ENCODE data around the gene TMPO. TPM values are rescaled to one million over a fixed set of nuclear protein-coding genes. Genes with fewer than 3 reads are reported as not detected.
"Not testable (repeated sequence)": the region's sequence is repeated elsewhere in the genome, so short reads cannot be mapped to it uniquely, and the experiment has no call there.

Gene TMPO, protein sequence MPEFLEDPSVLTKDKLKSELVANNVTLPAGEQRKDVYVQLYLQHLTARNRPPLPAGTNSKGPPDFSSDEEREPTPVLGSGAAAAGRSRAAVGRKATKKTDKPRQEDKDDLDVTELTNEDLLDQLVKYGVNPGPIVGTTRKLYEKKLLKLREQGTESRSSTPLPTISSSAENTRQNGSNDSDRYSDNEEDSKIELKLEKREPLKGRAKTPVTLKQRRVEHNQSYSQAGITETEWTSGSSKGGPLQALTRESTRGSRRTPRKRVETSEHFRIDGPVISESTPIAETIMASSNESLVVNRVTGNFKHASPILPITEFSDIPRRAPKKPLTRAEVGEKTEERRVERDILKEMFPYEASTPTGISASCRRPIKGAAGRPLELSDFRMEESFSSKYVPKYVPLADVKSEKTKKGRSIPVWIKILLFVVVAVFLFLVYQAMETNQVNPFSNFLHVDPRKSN
- total RNA-seq = 100 to 1,000 TPM; 294 to 438 TPM

DNA sequence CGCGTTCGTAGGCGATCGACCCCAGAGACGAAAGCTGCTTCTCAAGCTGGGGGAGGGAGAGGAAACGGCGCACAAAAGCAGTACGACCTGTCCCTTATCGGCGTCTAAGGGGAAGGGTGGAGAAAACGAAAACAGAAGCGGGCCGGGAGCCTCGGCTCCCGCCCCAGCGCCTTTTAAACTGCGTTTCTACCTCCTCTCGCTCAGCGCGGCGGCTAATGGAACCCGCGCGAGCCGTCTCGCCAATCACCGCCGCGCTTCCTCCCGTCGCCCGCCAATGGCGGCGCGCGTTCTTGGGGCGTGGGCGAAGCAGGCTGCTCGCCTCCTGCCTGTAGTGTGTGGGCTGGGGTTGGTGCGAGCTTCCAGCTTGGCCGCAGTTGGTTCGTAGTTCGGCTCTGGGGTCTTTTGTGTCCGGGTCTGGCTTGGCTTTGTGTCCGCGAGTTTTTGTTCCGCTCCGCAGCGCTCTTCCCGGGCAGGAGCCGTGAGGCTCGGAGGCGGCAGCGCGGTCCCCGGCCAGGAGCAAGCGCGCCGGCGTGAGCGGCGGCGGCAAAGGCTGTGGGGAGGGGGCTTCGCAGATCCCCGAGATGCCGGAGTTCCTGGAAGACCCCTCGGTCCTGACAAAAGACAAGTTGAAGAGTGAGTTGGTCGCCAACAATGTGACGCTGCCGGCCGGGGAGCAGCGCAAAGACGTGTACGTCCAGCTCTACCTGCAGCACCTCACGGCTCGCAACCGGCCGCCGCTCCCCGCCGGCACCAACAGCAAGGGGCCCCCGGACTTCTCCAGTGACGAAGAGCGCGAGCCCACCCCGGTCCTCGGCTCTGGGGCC is at the start of gene TMPO:
TSS of gene TMPO (plus strand) at position 304 of the 824 bp plus-strand sequence. CDS start at position 582, 278 bp downstream.
- DNase-seq (ENCODE audit: low spot score in 2 of 2) (peak; percentile 97 to 98), ATAC-seq (peak; percentile 86 to 87)
- Mint-ChIP-seq H3K36me3 (peaks cover 37 to 43% of the 10 kb centered on the region in 2 donors), H3K9me3 (no peaks in the 10 kb centered on the region), H3K27ac (peak within 1 kb of the TSS; percentile 95 to 99)

- Mint-ChIP-seq H3K27ac (no peak overlapping the region), H3K9me3 (no peaks in the 10 kb centered on the region), H3K36me3 (no peaks in the 10 kb centered on the region)
- DNase-seq (ENCODE audit: low spot score in 2 of 2) = no peak
- ATAC-seq = peak in 1 of 2 donors; percentile 46
Measured at GRCh38 chr12:98465950-98466602, 49.3 kb upstream of the TMPO start.

DNA sequence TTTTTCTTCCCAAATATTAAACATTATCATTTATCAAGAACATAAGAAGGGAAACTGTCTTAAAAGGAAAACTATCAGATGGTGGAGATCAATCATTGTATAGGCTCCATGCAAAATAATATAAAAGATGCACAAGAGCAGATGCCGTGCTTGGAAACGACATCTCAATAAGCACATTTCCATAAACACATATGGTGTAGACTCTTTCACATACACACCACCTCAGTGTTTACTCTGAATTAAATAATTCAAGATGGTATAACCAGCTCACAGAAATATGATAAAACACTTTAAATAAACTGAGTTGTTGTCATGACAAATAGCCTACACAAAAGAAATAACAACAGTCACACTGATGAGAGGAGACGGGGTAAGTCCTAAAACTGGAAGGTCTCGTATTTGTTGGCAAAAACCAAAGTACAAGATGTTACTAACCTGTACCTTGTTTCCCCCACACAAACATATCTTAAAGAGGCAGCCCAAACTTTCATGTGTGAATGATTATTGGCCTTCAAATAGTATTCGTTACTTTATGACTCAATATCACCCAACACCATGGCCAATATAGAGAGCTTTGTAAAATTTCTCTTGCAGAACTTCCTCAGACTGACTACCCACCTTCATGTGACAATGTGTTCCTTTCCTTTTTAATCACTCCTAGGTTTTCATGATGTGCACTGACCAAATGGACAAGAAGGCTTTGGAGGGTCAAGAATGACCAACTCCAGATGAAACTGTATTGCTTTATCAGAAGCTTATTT is 48.6 kb upstream of the TMPO start:
- ATAC-seq (peak in 1 of 2 donors; percentile 70), DNase-seq (ENCODE audit: low spot score in 2 of 2) (no peak)
- no peaks in the 10 kb centered on the region for H3K36me3 Mint-ChIP-seq
- no peak overlapping the region for H3K27ac Mint-ChIP-seq
- H3K9me3 Mint-ChIP-seq = no peaks in the 10 kb centered on the region

DNA sequence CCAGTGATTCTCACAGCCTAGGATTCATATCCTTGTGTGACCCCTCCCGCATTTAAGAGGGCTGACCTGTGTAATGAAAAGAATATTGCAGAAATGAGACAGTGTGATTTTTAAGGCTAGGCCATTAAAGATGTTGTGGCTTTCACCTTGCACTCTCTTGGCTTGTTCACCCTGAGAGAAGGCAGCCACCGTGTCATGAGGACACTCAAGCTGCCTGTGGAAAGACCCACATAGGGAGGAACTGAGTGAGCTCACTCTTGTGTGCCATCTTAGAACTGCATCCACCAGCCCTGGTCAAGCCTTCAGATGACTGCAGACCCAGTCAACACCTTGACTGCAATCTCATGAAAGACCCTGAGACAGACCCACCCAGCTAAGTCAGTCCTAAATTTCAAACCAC is 46.3 kb upstream of the TMPO start:
- H3K9me3 Mint-ChIP-seq = no peaks in the 10 kb centered on the region
- DNase-seq (ENCODE audit: low spot score in 2 of 2) (no peak), ATAC-seq (no peak)
- H3K36me3 Mint-ChIP-seq = no peaks in the 10 kb centered on the region
- H3K27ac Mint-ChIP-seq = no peak overlapping the region

DNA sequence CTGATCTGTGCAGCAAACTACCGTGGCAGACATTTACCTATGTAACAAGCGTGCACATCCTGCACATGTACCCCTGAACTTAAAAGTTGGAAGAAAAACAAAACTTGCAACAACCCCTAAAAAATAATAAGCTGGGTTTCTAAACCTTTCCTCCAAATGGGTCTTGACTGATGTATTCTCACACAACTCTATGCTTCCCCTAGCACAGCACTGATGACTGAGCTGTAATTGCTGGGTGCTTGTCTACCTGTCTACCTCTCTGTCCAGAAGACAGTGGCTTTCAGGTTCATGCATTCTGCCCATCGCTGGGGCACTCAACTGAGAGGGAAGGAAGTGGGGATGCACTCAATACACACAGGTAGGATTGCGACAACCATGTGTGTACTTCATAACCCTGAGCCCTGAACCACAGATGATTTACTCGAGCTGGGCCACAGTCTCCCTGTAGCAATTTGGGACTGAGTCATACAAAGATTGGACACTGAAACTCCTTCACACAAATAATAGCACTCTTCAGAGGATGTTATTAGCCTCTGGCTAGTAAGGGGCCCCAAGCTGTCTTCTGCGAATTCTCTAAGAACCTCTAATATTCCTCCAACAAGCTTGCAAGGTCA is 44.8 kb upstream of the TMPO start:
- no peak for DNase-seq (ENCODE audit: low spot score in 2 of 2)
- no peaks in the 10 kb centered on the region for H3K9me3 Mint-ChIP-seq
- no peaks in the 10 kb centered on the region for H3K36me3 Mint-ChIP-seq
- ATAC-seq = no peak
- no peak overlapping the region for H3K27ac Mint-ChIP-seq

DNA sequence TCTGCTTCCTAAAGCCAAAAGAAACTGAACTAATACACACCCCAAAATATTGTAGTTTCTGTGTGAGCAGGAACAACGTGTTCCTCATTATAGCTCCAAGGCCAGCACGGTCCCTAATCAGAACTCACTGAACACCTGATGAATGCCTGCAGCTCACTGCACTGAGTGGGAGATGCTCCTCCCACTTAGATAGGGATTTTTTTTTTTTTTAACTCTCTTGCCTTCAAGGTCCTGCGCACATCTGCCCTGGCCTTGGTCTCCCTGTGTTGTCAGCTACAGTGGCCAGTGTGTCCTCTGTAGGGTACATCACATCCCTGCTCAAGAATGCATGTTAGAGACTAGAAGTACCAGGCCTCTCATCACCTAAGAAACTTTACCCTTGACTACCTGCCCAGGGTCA is 44.3 kb upstream of the TMPO start:
- Mint-ChIP-seq H3K27ac (no peak overlapping the region), H3K9me3 (no peaks in the 10 kb centered on the region), H3K36me3 (no peaks in the 10 kb centered on the region)
- ATAC-seq (no peak), DNase-seq (ENCODE audit: low spot score in 2 of 2) (no peak)

DNA sequence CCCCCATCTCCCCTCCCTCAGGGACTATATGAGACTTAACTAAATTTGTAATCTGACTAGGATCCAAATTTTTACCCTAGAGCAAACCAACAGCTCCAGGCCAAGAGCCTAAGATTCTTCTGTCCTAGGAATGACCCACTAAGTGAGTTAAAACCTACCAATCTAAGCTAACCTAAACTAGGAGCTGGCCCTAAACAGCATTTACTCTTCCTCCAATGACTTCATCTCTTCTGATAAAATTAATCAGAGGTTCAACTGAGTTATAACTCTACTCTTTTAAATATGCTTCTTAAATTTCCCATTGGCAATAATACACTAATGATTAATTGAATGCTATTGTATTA is 39.9 kb upstream of the TMPO start:
- no peak for ATAC-seq
- DNase-seq (ENCODE audit: low spot score in 2 of 2) = no peak
- Mint-ChIP-seq H3K27ac (no peak overlapping the region), H3K9me3 (peaks cover 0 to 4% of the 10 kb centered on the region in 2 donors), H3K36me3 (no peaks in the 10 kb centered on the region)

DNA sequence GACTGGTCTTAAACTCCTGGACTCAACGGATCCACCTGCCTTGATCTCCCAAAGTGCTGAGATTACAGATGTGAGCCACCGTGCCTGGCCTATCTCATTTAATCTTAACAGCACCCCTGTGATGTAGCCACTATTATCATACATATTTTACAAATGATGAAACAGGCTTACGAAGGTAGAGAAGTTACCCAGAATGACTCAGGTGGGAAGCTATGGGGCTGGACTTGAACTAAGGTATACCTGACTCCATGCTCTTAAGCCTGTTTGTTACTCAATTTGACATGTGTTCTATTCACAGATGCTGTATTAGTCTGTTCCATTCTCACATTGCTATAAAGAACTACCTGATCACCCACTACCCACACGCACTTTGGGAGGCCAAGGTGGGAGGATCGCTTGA is 36.8 kb upstream of the TMPO start:
- no peak overlapping the region for H3K27ac Mint-ChIP-seq
- DNase-seq (ENCODE audit: low spot score in 2 of 2) (no peak), ATAC-seq (no peak)
- peaks cover 0 to 4% of the 10 kb centered on the region in 2 donors for H3K9me3 Mint-ChIP-seq
- H3K36me3 Mint-ChIP-seq = no peaks in the 10 kb centered on the region

- Mint-ChIP-seq H3K9me3 (no peaks in the 10 kb centered on the region), H3K27ac (no peak overlapping the region), H3K36me3 (no peaks in the 10 kb centered on the region)
- DNase-seq (ENCODE audit: low spot score in 2 of 2) (no peak), ATAC-seq (no peak)
Measured at GRCh38 chr12:98483621-98484503, 31.5 kb upstream of the TMPO start.

- Mint-ChIP-seq H3K27ac (no peak overlapping the region), H3K9me3 (no peaks in the 10 kb centered on the region), H3K36me3 (no peaks in the 10 kb centered on the region)
- DNase-seq (ENCODE audit: low spot score in 2 of 2) (no peak), ATAC-seq (no peak)
Measured at GRCh38 chr12:98485792-98486340, 29.5 kb upstream of the TMPO start.

DNA sequence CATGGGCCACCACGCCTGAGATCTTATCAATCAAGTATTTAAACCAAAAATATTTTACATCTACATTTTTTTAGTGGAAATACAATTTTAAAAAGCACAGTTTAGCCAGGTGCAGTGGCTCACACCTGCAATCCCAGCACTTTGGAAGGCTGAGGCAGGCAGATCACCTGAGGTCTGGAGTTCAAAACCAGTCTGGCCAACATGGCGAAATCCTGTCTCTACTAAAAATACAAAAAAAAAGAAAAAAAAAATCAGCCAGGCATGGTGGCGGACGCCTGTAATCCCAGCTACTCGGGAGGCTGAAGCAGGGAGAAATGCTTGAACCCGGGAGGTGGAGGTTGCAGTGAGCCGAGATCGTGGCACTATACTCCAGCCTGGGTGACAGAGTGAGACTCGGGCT is 27.0 kb upstream of the TMPO start:
- H3K36me3 Mint-ChIP-seq; ATAC-seq; DNase-seq (ENCODE audit: low spot score in 2 of 2); H3K27ac Mint-ChIP-seq; H3K9me3 Mint-ChIP-seq: not testable (repeated sequence)

DNA sequence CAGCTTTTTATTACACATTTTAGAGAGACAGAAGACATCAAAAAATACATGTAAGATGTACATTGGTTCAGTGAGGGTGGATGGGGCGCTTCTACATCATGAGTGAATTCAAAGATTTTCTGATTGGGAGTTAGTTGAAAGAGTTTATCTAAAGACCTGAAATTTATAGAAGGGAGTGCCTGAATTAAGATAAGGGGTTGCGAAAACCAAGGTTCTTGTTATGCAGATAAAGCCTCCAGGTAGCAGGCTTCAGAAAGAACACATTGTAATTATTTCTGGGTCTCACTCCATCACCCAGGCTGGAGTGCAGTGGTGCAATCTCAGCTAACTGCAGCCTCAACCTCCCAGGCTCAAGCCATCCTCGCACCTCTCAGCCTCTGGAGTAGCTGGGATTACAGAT is 26.2 kb upstream of the TMPO start:
- DNase-seq (ENCODE audit: low spot score in 2 of 2) (no peak), ATAC-seq (no peak)
- Mint-ChIP-seq H3K36me3 (no peaks in the 10 kb centered on the region), H3K27ac (no peak overlapping the region), H3K9me3 (no peaks in the 10 kb centered on the region)

DNA sequence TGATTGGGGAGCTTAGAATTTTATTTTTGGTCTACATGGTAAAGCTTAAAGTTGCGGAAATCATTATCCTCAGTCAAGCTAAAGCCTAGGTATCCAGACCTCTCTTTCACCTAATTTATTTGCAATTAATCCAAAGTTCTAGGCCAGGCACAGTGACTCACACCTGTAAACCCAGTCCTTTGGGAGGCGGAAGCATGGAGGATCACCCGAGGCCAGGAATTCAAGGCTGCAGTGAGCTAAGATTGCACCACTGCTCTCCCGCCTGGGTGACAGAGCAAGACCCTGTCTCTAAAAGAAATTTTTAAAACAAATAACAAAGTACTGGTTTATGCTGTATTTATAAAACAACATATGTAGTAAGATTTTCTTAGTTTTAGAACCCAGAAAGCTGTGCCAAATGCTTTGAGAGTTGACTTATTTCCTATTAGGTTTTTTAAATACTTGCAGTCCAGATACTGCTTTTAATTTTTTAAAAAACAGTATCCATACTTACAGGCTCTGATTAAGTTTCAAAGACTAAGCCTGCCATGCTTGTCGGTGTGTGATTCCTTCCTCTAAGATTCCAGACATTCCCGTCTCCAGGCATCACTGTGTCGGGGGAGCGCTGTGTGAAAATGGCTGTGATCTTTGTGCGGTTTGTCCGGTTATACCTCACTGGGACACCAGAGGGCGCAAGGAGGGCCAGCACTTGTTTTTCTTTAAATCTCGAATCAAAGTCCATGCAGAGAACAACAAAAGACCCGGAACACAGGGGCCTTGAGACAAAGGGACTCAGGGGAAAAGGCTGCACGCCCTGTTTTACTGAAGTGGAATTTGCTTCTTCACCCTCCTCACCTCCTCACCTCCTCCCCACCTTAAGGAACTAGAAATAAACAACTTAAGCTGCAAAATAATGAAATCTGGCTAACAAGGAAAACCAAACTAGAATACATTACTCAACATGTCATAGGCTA is 24.6 kb upstream of the TMPO start:
- DNase-seq (ENCODE audit: low spot score in 2 of 2) = peak; percentile 82
- no peaks in the 10 kb centered on the region for H3K36me3 Mint-ChIP-seq
- peak overlapping the region; percentile 50 to 69 for H3K27ac Mint-ChIP-seq
- no peaks in the 10 kb centered on the region for H3K9me3 Mint-ChIP-seq
- peak; percentile 77 to 84 for ATAC-seq

GRCh38 chr12:98492580-98493140 is 22.7 kb upstream of the TMPO start:
- H3K36me3 Mint-ChIP-seq = no peaks in the 10 kb centered on the region
- H3K9me3 Mint-ChIP-seq = no peaks in the 10 kb centered on the region
- DNase-seq (ENCODE audit: low spot score in 2 of 2) (peak in 1 of 2 donors; percentile 49), ATAC-seq (no peak)
- no peak overlapping the region for H3K27ac Mint-ChIP-seq

Data from activated naive CD4-positive, alpha-beta T cell treated with anti-CD3 and anti-CD28 coated beads, Interleukin-2, amount 50 U/mL, for 72 hours (primary cell).